Endothelial cell of umbilical vein (primary cell): ENCODE data around the gene HBE1. TPM values are rescaled to one million over a fixed set of nuclear protein-coding genes. Genes with fewer than 3 reads are reported as not detected.
A peak's percentile ranks its signal among the peaks of the same experiment; 100 is the strongest.

Experiments used
- BruUV-seq: library from RNA; stranded (reverse); fragments of 400-500 nt; replicated peaks from 2 replicates; lab custom pipeline; 2021; lab: Mats Ljungman, UMichigan
- CTCF ChIA-PET: fragments of 300-600, 350-600 bp; sonication (Branson Sonifier 250); formaldehyde crosslinking; loops from one replicate; lab custom pipeline; 2021; ENCODE audit warnings: antibody characterized with exemption, inconsistent platforms; lab: Charles Lee
- POLR2A ChIA-PET: fragments of 300-600, 350-600 bp; sonication (Branson Sonifier 250); formaldehyde crosslinking; loops from one replicate; lab custom pipeline; 2021; ENCODE audit warnings: antibody characterized with exemption, inconsistent platforms; lab: Charles Lee
- DNase-seq: peaks from one replicate; pipeline ENCODE4 v3.0.0-alpha.2; 2011; ENCODE audit warnings: low read depth, low spot score
- FAIRE-seq: peaks from 2 replicates; lab custom pipeline; 2011; peaks lifted over from hg19 to GRCh38; lab: Jason Lieb, UNC
- H2AFZ ChIP-seq: 2 replicates; pipeline ENCODE4 v1.6.0; 2012; ENCODE audit warnings: low read depth, low read length, control low read depth, inconsistent platforms
- H3K27ac ChIP-seq: 2 replicates; pipeline ENCODE4 v1.5.1; 2011; ENCODE audit warnings: low read depth, mild to moderate bottlenecking, control low read depth, low read length, moderate library complexity; ENCODE audit not compliant: insufficient read depth
- H3K27me3 ChIP-seq, 2 experiments: 2 replicates each; pipeline versions ENCODE4 v1.6.0 to v1.6.1; 2011; ENCODE audit warnings: low read length in 2 of 2, mixed read lengths in 1 of 2; ENCODE audit not compliant: control insufficient read depth in 2 of 2, insufficient read depth in 2 of 2
- H3K36me3 ChIP-seq, 2 experiments: 2 replicates in 1 of 2; 3 replicates in 1 of 2; pipeline ENCODE4 v1.5.1; 2011; ENCODE audit warnings: low read length in 2 of 2, mild to moderate bottlenecking in 1 of 2, moderate library complexity in 1 of 2; ENCODE audit not compliant: control insufficient read depth in 2 of 2, insufficient read depth in 2 of 2; ENCODE audit errors: extremely low read depth in 1 of 2
- H3K4me1 ChIP-seq: 3 replicates; pipeline ENCODE4 v1.5.1; 2011; ENCODE audit warnings: mild to moderate bottlenecking, low read length; ENCODE audit not compliant: control insufficient read depth, insufficient read depth; ENCODE audit errors: extremely low read depth
- H3K4me2 ChIP-seq: 2 replicates; pipeline ENCODE4 v1.6.1; 2011; ENCODE audit warnings: low read length, control low read depth, mixed read lengths; ENCODE audit not compliant: insufficient read depth
- H3K4me3 ChIP-seq, 3 experiments: fragments of 200-600 bp in 1 of 3; sonication (generic), shearing (Covaris generic) in 1 of 3; replicated peaks in 1 of 3; 2 replicates each; pipeline ENCODE4 v1.5.1; 2011 to 2016; ENCODE audit warnings: control low read depth in 3 of 3, low read length in 3 of 3, mild to moderate bottlenecking in 2 of 3, inconsistent platforms in 1 of 3, low read depth in 1 of 3, moderate library complexity in 1 of 3; ENCODE audit not compliant: insufficient read depth in 1 of 3
- H3K79me2 ChIP-seq: 2 replicates; pipeline ENCODE4 v1.6.0; 2012; ENCODE audit warnings: low read length, inconsistent platforms; ENCODE audit not compliant: control insufficient read depth, insufficient read depth
- H3K9ac ChIP-seq: replicated peaks from 2 replicates; pipeline ENCODE3; 2011; ENCODE audit warnings: low read length, control low read depth; ENCODE audit not compliant: insufficient read depth; ENCODE audit errors: extremely low read depth
- H3K9me1 ChIP-seq: replicated peaks from 3 replicates; pipeline ENCODE4 v1.6.0; 2011; ENCODE audit warnings: mild to moderate bottlenecking, low read length; ENCODE audit not compliant: control insufficient read depth, insufficient read depth; ENCODE audit errors: extremely low read depth
- H3K9me3 ChIP-seq: replicated peaks from 2 replicates; pipeline ENCODE4 v1.5.1; 2012; ENCODE audit warnings: low read length, inconsistent platforms; ENCODE audit not compliant: control insufficient read depth, insufficient read depth
- H4K20me1 ChIP-seq: replicated peaks from 2 replicates; pipeline ENCODE3; 2011; ENCODE audit warnings: mild to moderate bottlenecking, low read length; ENCODE audit not compliant: control insufficient read depth, insufficient read depth; ENCODE audit errors: extremely low read depth
- CTCF ChIP-seq, 2 donors: IDR thresholded peaks; 1 replicate in 1 of 2; 2 replicates in 1 of 2; pipeline ENCODE4 v1.5.1; 2011; ENCODE audit warnings: low read length in 2 of 2, mild to moderate bottlenecking in 2 of 2, moderate library complexity in 2 of 2, control low read depth in 1 of 2, inconsistent platforms in 1 of 2, low read depth in 1 of 2; ENCODE audit not compliant: insufficient read depth in 1 of 2; ENCODE audit errors: extremely low read depth in 1 of 2
- EZH2 ChIP-seq: IDR thresholded peaks from 2 replicates; pipeline ENCODE4 v1.6.1; 2012; ENCODE audit warnings: borderline replicate concordance, low read depth, mild to moderate bottlenecking, moderate library complexity, low read length, inconsistent platforms; ENCODE audit not compliant: severe bottlenecking
- FOS ChIP-seq: IDR thresholded peaks from 2 replicates; pipeline ENCODE4 v1.6.1; 2011; ENCODE audit warnings: mild to moderate bottlenecking, low read length, moderate library complexity, borderline replicate concordance; ENCODE audit not compliant: insufficient read depth
- JUN ChIP-seq: IDR thresholded peaks from 2 replicates; pipeline ENCODE4 v1.6.1; 2011; ENCODE audit warnings: borderline replicate concordance, low read depth; ENCODE audit not compliant: insufficient read length, insufficient read depth
- MAX ChIP-seq: IDR thresholded peaks from 2 replicates; pipeline ENCODE4 v1.6.1; 2011; ENCODE audit not compliant: insufficient read depth, insufficient read length
- MYC ChIP-seq: IDR thresholded peaks from one replicate; pipeline ENCODE4 v1.6.1; 2011; ENCODE audit warnings: mild to moderate bottlenecking, low read depth, low read length
- POLR2A ChIP-seq: IDR thresholded peaks from 2 replicates; pipeline ENCODE4 v1.6.1; 2012; ENCODE audit warnings: low read depth, mild to moderate bottlenecking, control low read depth, low read length
- POLR2AphosphoS5 ChIP-seq: IDR thresholded peaks from 2 replicates; pipeline ENCODE4 v1.6.1; 2012; ENCODE audit warnings: low read depth, mild to moderate bottlenecking, control low read depth, low read length, moderate library complexity; ENCODE audit not compliant: insufficient read depth
- dilution Hi-C: fragments of 300-500 bp; cut with MboI; formaldehyde crosslinking; loops from one replicate; pipeline ENCODE4 v1.15.0; 2019; ENCODE audit warnings: low sequenced_read_pairs; ENCODE audit not compliant: extremely low pct_ligation_motif_present
- intact Hi-C: fragments of 100-400 bp; cut with micrococcal nuclease; formaldehyde crosslinking; loops from one replicate; pipeline ENCODE4 v1.10.0; 2022
- polyA plus RNA-seq, 4 experiments: library from polyadenylated mRNA; depleted of rRNA in 3 of 4; stranded (reverse) in 3 of 4; unstranded in 1 of 4; fragments of >200 nt; gene quantifications; 2 replicates each; pipeline versions ENCODE4 v1.2.1 to v1.2.3, GENCODE V29; 2011 to 2012; ENCODE audit warnings: missing spikeins in 1 of 4
- total RNA-seq: library from RNA; stranded (reverse); gene quantifications from 2 replicates; pipeline ENCODE4 v1.2.3, GENCODE V29; 2021

Gene HBE1
- total and polyA plus RNA-seq, 2 donors (not counting 3 experiments of a cell fraction or from before 2014, with no cell fraction given): 0.37 TPM; not detected in 1

DNA sequence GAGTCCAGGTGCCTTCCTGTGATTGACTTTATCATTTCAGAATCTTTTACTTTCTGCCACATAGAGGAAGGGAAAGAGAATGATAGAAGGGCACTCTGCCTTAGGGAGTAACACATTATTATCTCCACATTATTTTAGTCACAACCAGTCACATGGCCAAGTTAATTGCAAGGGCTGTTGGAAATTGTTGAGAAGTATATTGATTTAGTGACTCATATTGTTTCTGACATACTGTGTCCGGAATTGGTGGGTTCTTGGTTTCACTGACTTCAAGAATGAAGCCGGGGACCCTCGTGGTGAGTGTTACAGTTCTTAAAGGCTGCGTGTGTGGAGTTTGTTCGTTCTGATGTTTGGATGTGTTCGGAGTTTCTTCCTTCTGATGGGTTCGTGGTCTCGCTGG lies 23.3 kb upstream of the HBE1 start:
- Histone ChIP-seq H3K27me3 (no peaks in the 10 kb centered on the region), H3K4me1 (no peaks in the 10 kb centered on the region), H3K36me3 (no peaks in the 10 kb centered on the region), H3K9me1 (no peaks in the 10 kb centered on the region), H3K4me3 (no peak overlapping the region), H3K9ac (no peak overlapping the region), H2AFZ (no peak overlapping the region), H3K9me3 (no peaks in the 10 kb centered on the region), H4K20me1 (no peaks in the 10 kb centered on the region), H3K27ac (no peak overlapping the region), H3K4me2 (no peak overlapping the region), H3K79me2 (no peaks in the 10 kb centered on the region)
- DNase-seq (no peak), FAIRE-seq (no peak)
- TF ChIP-seq JUN (no peak), EZH2 (no peak), POLR2A (no peak), MYC (no peak), POLR2AphosphoS5 (no peak), MAX (no peak)
- CTCF ChIA-PET: no interaction called here
- dilution Hi-C loops: no loop called here
- BruUV-seq: no TSS peak
- POLR2A ChIA-PET: no interaction called here
- intact Hi-C loops: loop anchor here (5.0 kb wide), 1 partner anchor 89 kb away; the partner anchor contains the start of gene OR51M1

GRCh38 chr11:5291207-5291838 lies 21.6 kb upstream of the HBE1 start:
- DNase-seq (peak; percentile 32), FAIRE-seq (peak; percentile 63)
- Histone ChIP-seq H2AFZ (no peak overlapping the region), H3K4me3 (no peak overlapping the region), H3K9me3 (no peaks in the 10 kb centered on the region), H3K27ac (no peak overlapping the region), H3K36me3 (no peaks in the 10 kb centered on the region), H3K9ac (no peak overlapping the region), H4K20me1 (no peaks in the 10 kb centered on the region), H3K27me3 (no peaks in the 10 kb centered on the region), H3K4me1 (no peaks in the 10 kb centered on the region), H3K4me2 (no peak overlapping the region), H3K9me1 (no peaks in the 10 kb centered on the region), H3K79me2 (no peaks in the 10 kb centered on the region)
- no TSS peak for BruUV-seq
- intact Hi-C loops: loop anchor here (1.0 to 5.0 kb wide), 3 partner anchors 87 to 167 kb away; partner anchors contain the start of gene OR51M1
- dilution Hi-C loops: no loop called here
- POLR2A ChIA-PET: no interaction called here
- CTCF ChIA-PET: interaction anchor here (0.6 to 2.1 kb wide), 14 partner anchors 9 to 656 kb away, joined by 3 to 18 read pairs (median 4); partner anchors contain the start of genes OR51D1 and OR51V1
- TF ChIP-seq FOS (no peak), CTCF (IDR thresholded peaks at IDR 0.05; ENCODE audit: extremely low read depth in 1 of 2, insufficient read depth in 1 of 2, low read depth in 1 of 2, low read length in 2 of 2) (peak; percentile 55 to 64)
